HG02870 (cell line): ENCODE results near the gene ENTPD8.
"Not testable (repeated sequence)": the region's sequence is repeated elsewhere in the genome, so short reads cannot be mapped to it uniquely, and the experiment has no call there.

Experiments used
- ATAC-seq: cut with Tn5 transposase; IDR thresholded peaks from one replicate; pipeline ENCODE4 v1.9.1; 2021; ENCODE audit warnings: mild to moderate bottlenecking, moderate library complexity; ENCODE audit not compliant: unreplicated experiment

Gene ENTPD8

GRCh38 chr9:137416006-137416562 is 25.1 kb downstream of the ENTPD8 start:
- ATAC-seq = no peak

GRCh38 chr9:137415451-137415850 is 25.7 kb downstream of the ENTPD8 start:
- ATAC-seq = no peak

- no peak for ATAC-seq
These were observed 28.7 kb downstream of the ENTPD8 start for GRCh38 chr9:137412431-137412830.

GRCh38 chr9:137411645-137412380 is 29.3 kb downstream of the ENTPD8 start:
- ATAC-seq = no peak

- ATAC-seq = no peak
These were observed 29.9 kb downstream of the ENTPD8 start for GRCh38 chr9:137411260-137411644.

- no peak for ATAC-seq
These were observed 30.3 kb downstream of the ENTPD8 start for GRCh38 chr9:137410891-137411249.

- ATAC-seq = not testable (repeated sequence)
These were observed 30.8 kb downstream of the ENTPD8 start for GRCh38 chr9:137410236-137410890.

GRCh38 chr9:137409515-137409914 is 31.6 kb downstream of the ENTPD8 start:
- ATAC-seq = no peak

- no peak for ATAC-seq
These were observed 32.3 kb downstream of the ENTPD8 start for GRCh38 chr9:137408651-137409405.

- ATAC-seq = no peak
These were observed 33.4 kb downstream of the ENTPD8 start for GRCh38 chr9:137407590-137408300.

- ATAC-seq = no peak
These were observed 34.1 kb downstream of the ENTPD8 start for GRCh38 chr9:137406876-137407589.

GRCh38 chr9:137406085-137406760 is 34.9 kb downstream of the ENTPD8 start:
- ATAC-seq = no peak

- no peak for ATAC-seq
These were observed 35.5 kb downstream of the ENTPD8 start for GRCh38 chr9:137405677-137406081.

GRCh38 chr9:137404961-137405567 is 36.1 kb downstream of the ENTPD8 start:
- ATAC-seq = no peak

- ATAC-seq = no peak
These were observed 37.9 kb downstream of the ENTPD8 start for GRCh38 chr9:137403269-137403668.

GRCh38 chr9:137402746-137403145 is 38.4 kb downstream of the ENTPD8 start:
- no peak for ATAC-seq

GRCh38 chr9:137398561-137399468 is 42.3 kb downstream of the ENTPD8 start:
- no peak for ATAC-seq

- ATAC-seq = no peak
These were observed 43.3 kb downstream of the ENTPD8 start for GRCh38 chr9:137397675-137398423.
